Memory B cell (primary cell): ENCODE measurements around the gene MBLAC1.

Experiments
- ATAC-seq: fragments of 150-1000 bp; cut with Tn5 transposase; 2 replicates; pipeline ENCODE4 v1.10.0; 2021; ENCODE audit warnings: low read depth, mild to moderate bottlenecking, moderate library complexity
- DNase-seq, 2 donors: peaks; one replicate each; pipeline ENCODE4 v3.0.0; 2022; ENCODE audit warnings: low spot score in 2 of 2
- H3K27ac Mint-ChIP-seq: one replicate; pipeline ENCODE4 v1.8.0; 2022; ENCODE audit warnings: mild to moderate bottlenecking, moderate library complexity, mixed read lengths
- H3K27me3 Mint-ChIP-seq: one replicate; pipeline ENCODE4 v1.8.0; 2022; ENCODE audit warnings: mixed read lengths
- H3K36me3 Mint-ChIP-seq: one replicate; pipeline ENCODE4 v1.8.0; 2022; ENCODE audit warnings: mild to moderate bottlenecking, mixed read lengths
- H3K4me1 Mint-ChIP-seq: one replicate; pipeline ENCODE4 v1.8.0; 2022; ENCODE audit warnings: mixed read lengths
- H3K4me3 Mint-ChIP-seq: one replicate; pipeline ENCODE4 v1.8.0; 2022; ENCODE audit warnings: mild to moderate bottlenecking, moderate library complexity, mixed read lengths
- H3K9me3 Mint-ChIP-seq: one replicate; pipeline ENCODE4 v1.8.0; 2022; ENCODE audit warnings: mixed read lengths

Gene MBLAC1

GRCh38 chr7:100090527-100091410 is 36.0 kb upstream of the MBLAC1 start:
- Mint-ChIP-seq H3K36me3 (peaks cover 22% of the 10 kb centered on the region), H3K27me3 (no peaks in the 10 kb centered on the region), H3K4me3 (no peak overlapping the region), H3K9me3 (no peaks in the 10 kb centered on the region), H3K27ac (peak overlapping the region; percentile 35), H3K4me1 (peaks cover 15% of the 10 kb centered on the region)
- ATAC-seq (no peak), DNase-seq (no peak)

DNA sequence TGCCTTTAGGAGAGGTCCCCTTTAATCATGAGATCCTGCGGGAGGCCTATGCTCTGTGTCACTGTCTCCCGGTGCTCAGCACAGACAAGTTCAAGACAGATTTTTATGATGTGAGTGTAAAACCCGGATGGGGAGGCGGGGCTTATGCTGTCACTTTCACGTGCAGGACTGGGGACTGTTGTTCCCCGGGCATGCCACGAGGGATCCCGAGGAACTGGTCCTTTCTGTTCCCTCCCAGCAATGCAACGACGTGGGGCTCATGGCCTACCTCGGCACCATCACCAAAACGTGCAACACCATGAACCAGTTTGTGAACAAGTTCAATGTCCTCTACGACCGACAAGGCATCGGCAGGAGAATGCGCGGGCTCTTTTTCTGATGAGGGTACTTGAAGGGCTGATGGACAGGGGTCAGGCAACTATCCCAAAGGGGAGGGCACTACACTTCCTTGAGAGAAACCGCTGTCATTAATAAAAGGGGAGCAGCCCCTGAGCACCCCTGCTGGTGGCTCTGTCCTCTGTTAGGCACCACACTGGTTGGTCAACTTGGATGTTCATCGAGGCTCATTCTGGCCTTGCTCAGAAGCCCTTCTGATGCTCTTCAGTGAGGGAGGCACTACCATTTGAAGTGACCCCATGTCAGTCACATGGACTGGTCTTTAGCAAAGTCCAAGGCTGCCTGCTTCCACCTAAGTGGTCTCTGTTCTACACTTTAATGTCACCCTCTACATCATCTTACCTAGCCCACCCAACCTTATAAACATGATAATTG is 35.2 kb upstream of the MBLAC1 start:
- ATAC-seq (no peak), DNase-seq (no peak)
- H3K4me3 Mint-ChIP-seq: no peak overlapping the region
- H3K9me3 Mint-ChIP-seq: no peaks in the 10 kb centered on the region
- H3K27me3 Mint-ChIP-seq: no peaks in the 10 kb centered on the region
- peaks cover 24% of the 10 kb centered on the region for H3K36me3 Mint-ChIP-seq
- peak overlapping the region; percentile 41 for H3K27ac Mint-ChIP-seq
- H3K4me1 Mint-ChIP-seq: peaks cover 17% of the 10 kb centered on the region

- Mint-ChIP-seq H3K27me3 (no peaks in the 10 kb centered on the region), H3K27ac (no peak overlapping the region), H3K9me3 (no peaks in the 10 kb centered on the region), H3K36me3 (peaks cover 34% of the 10 kb centered on the region), H3K4me1 (peaks cover 21% of the 10 kb centered on the region), H3K4me3 (no peak overlapping the region)
- no peak for DNase-seq
- no peak for ATAC-seq
These were observed 33.7 kb upstream of the MBLAC1 start for GRCh38 chr7:100093054-100093453.

DNA sequence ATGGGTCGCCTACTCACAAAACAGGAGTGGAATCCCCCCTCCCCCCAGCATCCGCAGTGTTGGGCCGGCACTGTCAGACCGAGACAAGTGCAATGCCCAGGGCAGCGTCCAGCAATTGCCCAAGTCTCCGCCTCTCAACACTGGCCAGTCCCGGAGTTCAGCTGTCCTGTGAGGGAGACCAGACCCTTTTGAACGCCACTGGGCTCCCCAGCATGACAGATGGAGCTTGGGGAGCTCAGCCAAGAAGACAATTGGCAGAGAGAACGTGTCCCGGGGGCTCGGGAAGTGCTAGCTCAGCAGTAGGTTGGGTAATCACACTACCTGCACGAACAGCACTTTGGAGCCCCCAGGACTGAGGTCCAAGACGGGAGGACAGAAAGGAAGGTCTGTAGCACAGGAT is 33.3 kb upstream of the MBLAC1 start:
- H3K27ac Mint-ChIP-seq: no peak overlapping the region

GRCh38 chr7:100093925-100094486 is 32.8 kb upstream of the MBLAC1 start:
- ATAC-seq (no peak), DNase-seq (no peak)
- H3K36me3 Mint-ChIP-seq: peaks cover 43% of the 10 kb centered on the region
- no peak overlapping the region for H3K4me3 Mint-ChIP-seq
- H3K4me1 Mint-ChIP-seq: peaks cover 30% of the 10 kb centered on the region
- H3K9me3 Mint-ChIP-seq: no peaks in the 10 kb centered on the region
- H3K27ac Mint-ChIP-seq: no peak overlapping the region
- H3K27me3 Mint-ChIP-seq: no peaks in the 10 kb centered on the region

More for the DNA sequence above, 33.3 kb upstream of the MBLAC1 start:
- no peaks in the 10 kb centered on the region for H3K27me3 Mint-ChIP-seq
- ATAC-seq: no peak
- H3K4me3 Mint-ChIP-seq: no peak overlapping the region
- no peak for DNase-seq
- no peaks in the 10 kb centered on the region for H3K9me3 Mint-ChIP-seq
- H3K4me1 Mint-ChIP-seq: peaks cover 25% of the 10 kb centered on the region
- H3K36me3 Mint-ChIP-seq: peaks cover 38% of the 10 kb centered on the region

DNA sequence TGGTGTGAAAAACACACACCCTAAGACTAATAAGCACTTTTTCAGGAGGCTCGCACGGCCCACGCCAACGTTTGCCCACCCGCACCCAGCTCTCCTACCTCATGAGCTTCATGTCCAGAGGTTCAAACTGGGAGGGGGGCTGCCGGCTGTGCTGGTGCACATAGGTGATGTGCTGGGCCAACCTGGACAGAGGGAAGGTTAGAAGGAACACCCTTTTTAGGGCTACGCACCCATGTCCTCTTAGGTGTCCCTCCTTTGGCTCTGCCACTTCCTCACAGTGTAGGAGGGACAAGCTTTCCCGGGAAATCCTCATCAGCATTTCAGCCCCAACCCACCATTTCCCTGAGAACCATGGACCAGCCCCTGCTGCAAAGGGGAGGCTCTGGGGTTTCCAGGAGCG is 31.5 kb upstream of the MBLAC1 start:
- no peak for DNase-seq
- no peaks in the 10 kb centered on the region for H3K27me3 Mint-ChIP-seq

DNA sequence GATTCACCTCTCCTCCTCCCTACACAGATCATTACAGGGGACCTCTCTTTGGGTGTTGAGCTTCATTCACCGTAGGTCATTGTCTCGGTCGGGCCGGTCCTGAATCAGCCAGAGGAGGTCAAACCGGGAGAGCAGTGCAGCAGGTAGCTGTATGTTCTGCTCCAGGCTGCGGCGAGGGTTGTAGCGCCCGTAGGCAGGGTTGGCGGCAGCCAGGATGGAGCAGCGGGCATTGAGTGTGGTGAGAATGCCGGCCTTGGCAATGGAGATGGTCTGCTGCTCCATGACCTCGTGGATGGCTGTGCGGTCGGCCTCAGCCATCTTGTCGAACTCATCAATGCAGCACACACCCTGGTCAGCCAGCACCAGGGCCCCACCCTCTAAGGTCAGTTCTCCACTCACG is 31.1 kb upstream of the MBLAC1 start:
- Mint-ChIP-seq H3K36me3 (peaks cover 44% of the 10 kb centered on the region), H3K4me1 (peaks cover 27% of the 10 kb centered on the region), H3K9me3 (no peaks in the 10 kb centered on the region), H3K27ac (no peak overlapping the region), H3K4me3 (no peak overlapping the region), H3K27me3 (no peaks in the 10 kb centered on the region)
- no peak for DNase-seq
- no peak for ATAC-seq

More for the DNA sequence above, 31.5 kb upstream of the MBLAC1 start:
- H3K27ac Mint-ChIP-seq: no peak overlapping the region
- H3K9me3 Mint-ChIP-seq: no peaks in the 10 kb centered on the region
- peaks cover 30% of the 10 kb centered on the region for H3K4me1 Mint-ChIP-seq
- H3K36me3 Mint-ChIP-seq: peaks cover 47% of the 10 kb centered on the region
- H3K4me3 Mint-ChIP-seq: no peak overlapping the region
- ATAC-seq: no peak

- H3K27ac Mint-ChIP-seq: peak overlapping the region; percentile 97
- H3K4me3 Mint-ChIP-seq: peak overlapping the region; percentile 32
- no peaks in the 10 kb centered on the region for H3K9me3 Mint-ChIP-seq
- DNase-seq (no peak), ATAC-seq (no peak)
- H3K36me3 Mint-ChIP-seq: peaks cover 31% of the 10 kb centered on the region
- no peaks in the 10 kb centered on the region for H3K27me3 Mint-ChIP-seq
- peaks cover 31% of the 10 kb centered on the region for H3K4me1 Mint-ChIP-seq
These were observed 27.9 kb upstream of the MBLAC1 start for GRCh38 chr7:100098913-100099312.

GRCh38 chr7:100099452-100099851 is 27.3 kb upstream of the MBLAC1 start:
- Mint-ChIP-seq H3K4me3 (peak overlapping the region; percentile 82), H3K36me3 (peaks cover 30% of the 10 kb centered on the region), H3K4me1 (peaks cover 31% of the 10 kb centered on the region), H3K9me3 (no peaks in the 10 kb centered on the region), H3K27ac (peak overlapping the region; percentile 97), H3K27me3 (no peaks in the 10 kb centered on the region)
- DNase-seq (no peak), ATAC-seq (no peak)

GRCh38 chr7:100100420-100101015 is 26.2 kb upstream of the MBLAC1 start:
- Mint-ChIP-seq H3K9me3 (no peaks in the 10 kb centered on the region), H3K4me1 (peaks cover 31% of the 10 kb centered on the region), H3K4me3 (peak overlapping the region; percentile 82)

DNA sequence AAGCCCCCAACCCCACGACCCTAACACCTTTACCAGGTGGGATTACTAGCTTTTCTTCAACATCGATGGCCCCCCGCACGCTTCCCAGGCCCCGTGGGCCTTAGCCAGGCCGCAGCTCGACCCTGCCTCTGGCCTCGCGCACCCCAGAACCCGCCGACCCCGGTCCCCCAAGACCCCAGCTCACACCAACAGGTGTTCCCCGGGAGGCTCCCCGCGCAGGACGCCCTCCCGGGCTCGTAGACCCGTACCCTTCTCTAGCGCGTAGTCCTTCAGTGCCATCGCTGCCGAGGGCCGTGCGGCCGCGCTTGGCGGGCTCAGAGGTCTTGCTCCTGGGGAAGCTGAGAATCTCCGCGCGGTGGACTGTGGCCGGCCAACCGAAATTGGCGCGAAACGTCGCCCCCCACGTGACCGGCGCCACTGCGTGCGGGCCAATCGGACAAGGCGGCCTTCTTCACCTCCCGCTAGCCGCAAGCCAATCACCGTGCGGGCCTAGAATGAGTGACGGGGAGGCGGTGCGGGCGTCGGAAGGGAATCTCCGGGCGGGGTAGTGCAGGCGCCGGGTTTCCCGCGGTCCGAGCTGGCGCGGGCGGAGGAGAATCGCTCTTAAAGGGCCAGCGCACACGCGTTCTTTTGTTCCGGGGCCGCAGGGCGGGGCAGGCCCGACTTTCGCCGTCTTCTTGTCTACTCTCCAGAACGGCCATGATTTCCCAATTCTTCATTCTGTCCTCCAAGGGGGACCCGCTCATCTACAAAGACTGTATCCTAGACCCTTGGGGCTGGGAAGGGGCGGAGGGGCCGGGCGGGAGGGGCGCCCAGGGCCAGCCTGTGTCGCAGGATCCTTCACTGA is 25.5 kb upstream of the MBLAC1 start, which contains the start of the genes AP4M1 and MCM7:
AP4M1 (plus strand) TSS at position 628 of the 847 bp plus-strand sequence; CDS start at position 700, 72 bp downstream.
MCM7 (minus strand) TSS at position 382 of the 847 bp plus-strand sequence; CDS start at position 279, 103 bp downstream.
- Mint-ChIP-seq H3K9me3 (no peaks in the 10 kb centered on the region), H3K27ac (peak within 1 kb of the TSS; percentile 97), H3K27me3 (no peaks in the 10 kb centered on the region), H3K4me3 (peak within 1 kb of the TSS; percentile 82), H3K4me1 (peaks cover 29% of the 10 kb centered on the region), H3K36me3 (peaks cover 26% of the 10 kb centered on the region)
- peak; percentile 91 to 96 for DNase-seq
- ATAC-seq: peak; percentile 84

More at GRCh38 chr7:100100420-100101015, 26.2 kb upstream of the MBLAC1 start:
- Mint-ChIP-seq H3K27ac (peak overlapping the region; percentile 97), H3K36me3 (peaks cover 30% of the 10 kb centered on the region), H3K27me3 (no peaks in the 10 kb centered on the region)
- DNase-seq (peak; percentile 89 to 93), ATAC-seq (peak; percentile 76)

GRCh38 chr7:100102950-100103840 is 23.6 kb upstream of the MBLAC1 start:
- Mint-ChIP-seq H3K27me3 (no peaks in the 10 kb centered on the region), H3K27ac (peak overlapping the region; percentile 97), H3K4me1 (peaks cover 24% of the 10 kb centered on the region), H3K9me3 (no peaks in the 10 kb centered on the region), H3K36me3 (peaks cover 24% of the 10 kb centered on the region), H3K4me3 (peak overlapping the region; percentile 79)
- DNase-seq (no peak), ATAC-seq (no peak)
